ENCODE results near the gene RSAD2.
"Not testable (repeated sequence)": the region's sequence is repeated elsewhere in the genome, so short reads cannot be mapped to it uniquely, and the experiment has no call there.

The RSAD2 gene

GRCh38 chr2:6934758-6935651 lies 57.4 kb downstream of the RSAD2 start:
- H3K4me3 ChIP-seq (ENCODE audit: low read depth, low read length): no peak overlapping the region
- no peak for TF ChIP-seq CTCF (IDR thresholded peaks at IDR 0.05; ENCODE audit: borderline replicate concordance, insufficient read depth, low read depth, low read length)

- not testable (repeated sequence) for H3K4me3 ChIP-seq (ENCODE audit: low read depth, low read length)
Observed at GRCh38 chr2:6935652-6936020, 58.1 kb downstream of the RSAD2 start.

GRCh38 chr2:6937157-6937556 lies 59.6 kb downstream of the RSAD2 start:
- no peak for TF ChIP-seq CTCF (IDR thresholded peaks at IDR 0.05; ENCODE audit: borderline replicate concordance, insufficient read depth, low read depth, low read length)
- no peak overlapping the region for H3K4me3 ChIP-seq (ENCODE audit: low read depth, low read length)

- no peak overlapping the region for H3K4me3 ChIP-seq (ENCODE audit: low read depth, low read length)
- no peak for TF ChIP-seq CTCF (IDR thresholded peaks at IDR 0.05; ENCODE audit: borderline replicate concordance, insufficient read depth, low read depth, low read length)
Observed at GRCh38 chr2:6937582-6937981, 60.0 kb downstream of the RSAD2 start.

DNA sequence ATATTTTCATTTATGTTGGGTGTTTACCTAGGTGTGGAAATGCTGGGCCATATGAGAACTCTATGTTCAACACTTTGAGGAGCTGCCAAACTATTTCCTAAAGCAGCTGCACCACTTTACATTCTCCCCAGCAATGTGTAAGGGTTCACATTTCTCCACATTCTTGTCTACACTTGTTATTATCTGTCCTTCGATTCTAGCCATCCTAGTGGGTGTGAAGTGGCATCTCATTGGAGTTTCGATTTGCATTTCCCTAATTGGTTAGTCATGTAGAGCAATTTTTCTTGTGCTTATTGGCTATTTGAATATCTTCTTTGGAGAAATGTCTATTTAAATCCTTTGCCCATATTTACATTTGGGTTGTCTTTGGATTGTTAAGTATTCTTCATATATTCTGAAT lies 61.5 kb downstream of the RSAD2 start:
- no peak for TF ChIP-seq CTCF (IDR thresholded peaks at IDR 0.05; ENCODE audit: borderline replicate concordance, insufficient read depth, low read depth, low read length)

DNA sequence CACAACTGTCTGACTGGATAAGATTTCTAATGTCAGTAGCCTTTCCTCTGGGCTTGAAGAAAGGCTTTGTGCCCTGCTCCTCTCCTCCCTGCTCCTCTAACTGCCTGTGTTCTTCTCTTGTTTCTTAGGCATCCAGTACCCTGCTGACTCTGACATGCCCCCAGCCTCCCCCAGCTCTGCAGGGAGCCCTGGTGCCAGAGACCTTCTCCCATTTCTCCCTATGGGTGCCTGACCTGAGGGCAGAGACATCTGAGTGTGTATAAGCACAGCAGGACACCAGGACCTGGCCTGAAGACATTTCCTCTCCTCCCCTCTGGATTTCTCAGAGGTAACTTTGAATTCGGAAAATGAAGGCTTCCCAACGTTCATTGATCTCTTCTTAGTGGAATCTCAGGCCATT lies 63.2 kb downstream of the RSAD2 start:
- no peak for TF ChIP-seq CTCF (IDR thresholded peaks at IDR 0.05; ENCODE audit: borderline replicate concordance, insufficient read depth, low read depth, low read length)

More for the DNA sequence above, 61.5 kb downstream of the RSAD2 start:
- no peak overlapping the region for H3K4me3 ChIP-seq (ENCODE audit: low read depth, low read length)

DNA sequence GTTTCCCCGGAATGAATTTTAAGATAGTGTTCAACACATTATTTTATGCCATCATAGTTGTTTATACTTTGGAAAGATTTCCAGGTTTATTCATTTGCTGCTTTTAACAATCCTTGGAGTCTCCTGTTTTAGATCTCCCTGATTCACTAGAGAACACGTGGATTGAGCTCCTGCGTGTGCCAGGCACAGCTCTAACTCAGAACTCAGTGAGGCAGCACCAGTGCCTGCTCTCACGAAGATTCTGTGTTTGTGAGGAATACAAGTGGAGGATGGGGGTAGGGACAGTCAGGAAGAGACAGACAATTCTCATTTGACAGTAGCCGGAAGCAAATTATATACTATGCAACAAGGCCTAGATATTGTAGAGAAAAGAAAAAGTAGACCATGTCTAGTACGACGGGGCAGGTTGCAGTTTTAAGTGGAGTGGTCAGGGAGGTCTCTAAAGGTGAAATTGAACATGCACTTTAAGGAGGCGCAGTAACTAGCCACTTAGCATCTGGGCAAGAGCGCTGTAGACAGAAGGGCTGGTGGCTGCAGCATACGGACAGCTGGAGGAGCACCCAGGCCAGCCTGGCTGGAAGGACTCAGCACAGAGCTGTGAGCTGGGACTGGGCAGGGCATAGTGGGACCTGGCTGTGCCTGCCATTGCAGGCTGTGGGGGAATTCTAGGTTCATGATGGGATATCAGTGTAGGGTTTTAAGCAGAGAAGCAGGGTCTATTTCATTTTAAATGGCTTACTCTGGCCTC lies 63.9 kb downstream of the RSAD2 start:
- H3K4me3 ChIP-seq (ENCODE audit: low read depth, low read length): no peak overlapping the region
- no peak for TF ChIP-seq CTCF (IDR thresholded peaks at IDR 0.05; ENCODE audit: borderline replicate concordance, insufficient read depth, low read depth, low read length)

More for the DNA sequence above, 63.2 kb downstream of the RSAD2 start:
- no peak overlapping the region for H3K4me3 ChIP-seq (ENCODE audit: low read depth, low read length)

Measured in GM12875 (cell line).